Spleen (tissue), 7 donors: ENCODE results near the gene C11orf86.

Source experiments
- POLR2A ChIP-seq, 3 donors: fragments of 450-650 bp; IDR thresholded peaks; one replicate each; pipeline ENCODE4 v1.5.1; 2017; ENCODE audit warnings: antibody characterized with exemption in 3 of 3, mild to moderate bottlenecking in 1 of 3
- TF ChIP-seq, protein P1 (sequence below), 11 experiments: fragments of 200-600 bp in 7 of 11; fragments of 450-650 bp in 4 of 11; sonication (generic) in 4 of 11; IDR thresholded peaks in 8 of 11; conservative IDR thresholded peaks in 3 of 11; 1 replicate in 7 of 11; 2 replicates in 4 of 11; pipeline versions ENCODE4 v1.4.0 to v1.8.0; 2016 to 2021; ENCODE audit warnings: antibody characterized with exemption in 11 of 11, inconsistent platforms in 4 of 11, mild to moderate bottlenecking in 1 of 11
- donor health status: DM: no; HTN: no; CAD: no; lungs with moderate emphysema.
- donor health status: DM: no; HTN: no; CAD: no.
- donor health status: DM: no; HTN: no; CAD: no.

DNA sequence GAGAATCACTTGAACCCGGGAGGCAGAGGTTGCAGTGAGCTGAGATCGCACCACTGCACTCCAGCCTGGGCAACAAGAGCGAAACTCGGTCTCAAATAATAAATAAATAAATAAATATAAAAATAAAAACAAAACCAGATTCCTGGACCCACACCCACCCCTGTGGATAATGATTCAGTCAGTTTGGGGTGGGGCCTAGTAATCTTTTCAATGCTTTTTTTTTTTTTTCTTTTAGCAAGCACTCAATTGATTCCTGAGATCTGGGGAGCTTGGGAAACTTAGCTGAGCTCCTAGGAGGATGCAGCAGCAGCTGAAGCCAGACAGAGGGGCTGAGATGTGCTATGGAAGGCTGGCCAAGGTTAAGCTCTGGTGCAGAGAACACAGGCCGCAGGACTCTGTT, 12.3 kb upstream of the C11orf86 start:
- TF ChIP-seq POLR2A (IDR thresholded peaks at IDR 0.05), result no peak
- TF ChIP-seq, protein P1, sequence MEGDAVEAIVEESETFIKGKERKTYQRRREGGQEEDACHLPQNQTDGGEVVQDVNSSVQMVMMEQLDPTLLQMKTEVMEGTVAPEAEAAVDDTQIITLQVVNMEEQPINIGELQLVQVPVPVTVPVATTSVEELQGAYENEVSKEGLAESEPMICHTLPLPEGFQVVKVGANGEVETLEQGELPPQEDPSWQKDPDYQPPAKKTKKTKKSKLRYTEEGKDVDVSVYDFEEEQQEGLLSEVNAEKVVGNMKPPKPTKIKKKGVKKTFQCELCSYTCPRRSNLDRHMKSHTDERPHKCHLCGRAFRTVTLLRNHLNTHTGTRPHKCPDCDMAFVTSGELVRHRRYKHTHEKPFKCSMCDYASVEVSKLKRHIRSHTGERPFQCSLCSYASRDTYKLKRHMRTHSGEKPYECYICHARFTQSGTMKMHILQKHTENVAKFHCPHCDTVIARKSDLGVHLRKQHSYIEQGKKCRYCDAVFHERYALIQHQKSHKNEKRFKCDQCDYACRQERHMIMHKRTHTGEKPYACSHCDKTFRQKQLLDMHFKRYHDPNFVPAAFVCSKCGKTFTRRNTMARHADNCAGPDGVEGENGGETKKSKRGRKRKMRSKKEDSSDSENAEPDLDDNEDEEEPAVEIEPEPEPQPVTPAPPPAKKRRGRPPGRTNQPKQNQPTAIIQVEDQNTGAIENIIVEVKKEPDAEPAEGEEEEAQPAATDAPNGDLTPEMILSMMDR (IDR thresholded peaks at IDR 0.05 in 8 of 11, conservative IDR thresholded peaks at IDR 0.05 in 3 of 11), result no peak
